KMS-11 (cell line): ENCODE measurements around the gene TCAP.

Experiments
- H2AFZ ChIP-seq: fragments of 200-600 bp; sonication (generic); 2 replicates; pipeline ENCODE4 v1.6.1; 2016; ENCODE audit warnings: antibody characterized with exemption, mixed run types, low read depth
- H3K27ac ChIP-seq: fragments of 200-600 bp; sonication (generic); 2 replicates; pipeline ENCODE4 v1.6.1; 2016; ENCODE audit warnings: mild to moderate bottlenecking, mixed run types
- H3K27me3 ChIP-seq: fragments of 200-600 bp; sonication (generic); 2 replicates; pipeline ENCODE4 v1.6.1; 2017; ENCODE audit warnings: mild to moderate bottlenecking, low read depth, mixed run types, moderate library complexity; ENCODE audit not compliant: insufficient read depth
- H3K36me3 ChIP-seq: fragments of 200-600 bp; sonication (generic); 2 replicates; pipeline ENCODE4 v1.6.1; 2017; ENCODE audit warnings: mild to moderate bottlenecking, mixed run types; ENCODE audit not compliant: insufficient read depth
- H3K4me1 ChIP-seq: fragments of 200-600 bp; sonication (generic); 2 replicates; pipeline ENCODE4 v1.6.1; 2016; ENCODE audit warnings: mild to moderate bottlenecking, low read depth, mixed run types; ENCODE audit not compliant: poor library complexity, severe bottlenecking
- H3K4me2 ChIP-seq: fragments of 200-600 bp; sonication (generic); 2 replicates; pipeline ENCODE4 v1.7.0; 2016; ENCODE audit warnings: mild to moderate bottlenecking, mixed run types
- H3K4me3 ChIP-seq: fragments of 200-600 bp; sonication (generic); IDR thresholded peaks from 2 replicates; pipeline ENCODE4 v1.6.1; 2017; ENCODE audit warnings: low read depth, low read length, mixed read lengths; ENCODE audit not compliant: insufficient read depth
- H3K79me2 ChIP-seq: fragments of 200-600 bp; sonication (generic); 2 replicates; pipeline ENCODE4 v1.6.1; 2016; ENCODE audit warnings: low read depth, mixed run types; ENCODE audit not compliant: insufficient read depth
- H3K9ac ChIP-seq: fragments of 200-600 bp; sonication (generic); 2 replicates; pipeline ENCODE4 v1.6.1; 2016; ENCODE audit warnings: mild to moderate bottlenecking, mixed run types
- H4K20me1 ChIP-seq: fragments of 200-600 bp; sonication (generic); 2 replicates; pipeline ENCODE4 v1.6.1; 2016; ENCODE audit warnings: mild to moderate bottlenecking, mixed run types; ENCODE audit not compliant: insufficient read depth
- CTCF ChIP-seq: fragments of 200-600 bp; sonication (generic); conservative IDR thresholded peaks from 2 replicates; pipeline ENCODE4 v1.6.1; 2017; ENCODE audit warnings: low read depth, mild to moderate bottlenecking, antibody characterized with exemption, low read length, moderate library complexity, mixed read lengths

Gene TCAP

GRCh38 chr17:39653662-39654331, 11.4 kb upstream of the TCAP start:
- H3K79me2 ChIP-seq = no peaks in the 10 kb centered on the region
- H3K9ac ChIP-seq = no peak overlapping the region
- peak; percentile 98 for TF ChIP-seq CTCF
- no peak overlapping the region for H2AFZ ChIP-seq
- H3K4me3 ChIP-seq = no peak overlapping the region
- H3K4me2 ChIP-seq = no peak overlapping the region
- H4K20me1 ChIP-seq = no peaks in the 10 kb centered on the region
- H3K27ac ChIP-seq = no peak overlapping the region
- H3K36me3 ChIP-seq = no peaks in the 10 kb centered on the region
- peaks cover 10% of the 10 kb centered on the region for H3K4me1 ChIP-seq
- H3K27me3 ChIP-seq = no peaks in the 10 kb centered on the region

GRCh38 chr17:39655105-39655504, 10.0 kb upstream of the TCAP start:
- Histone ChIP-seq H2AFZ (no peak overlapping the region), H3K27me3 (no peaks in the 10 kb centered on the region), H3K4me1 (peaks cover 10% of the 10 kb centered on the region), H4K20me1 (no peaks in the 10 kb centered on the region), H3K36me3 (no peaks in the 10 kb centered on the region), H3K79me2 (no peaks in the 10 kb centered on the region), H3K4me3 (no peak overlapping the region), H3K9ac (no peak overlapping the region), H3K4me2 (no peak overlapping the region), H3K27ac (no peak overlapping the region)
- TF ChIP-seq CTCF = no peak

GRCh38 chr17:39658346-39658745, 6.8 kb upstream of the TCAP start:
- Histone ChIP-seq H3K36me3 (no peaks in the 10 kb centered on the region), H3K9ac (no peak overlapping the region), H3K4me1 (peaks cover 10% of the 10 kb centered on the region), H3K79me2 (no peaks in the 10 kb centered on the region), H3K27me3 (no peaks in the 10 kb centered on the region), H4K20me1 (no peaks in the 10 kb centered on the region), H3K4me3 (no peak overlapping the region), H3K27ac (no peak overlapping the region), H2AFZ (no peak overlapping the region), H3K4me2 (no peak overlapping the region)
- TF ChIP-seq CTCF = no peak

GRCh38 chr17:39658760-39659159, 6.4 kb upstream of the TCAP start:
- no peak overlapping the region for H3K4me2 ChIP-seq

More at GRCh38 chr17:39658760-39659159, 6.4 kb upstream of the TCAP start:
- TF ChIP-seq CTCF = no peak
- Histone ChIP-seq H3K27me3 (no peaks in the 10 kb centered on the region), H3K9ac (no peak overlapping the region), H3K79me2 (no peaks in the 10 kb centered on the region), H3K4me3 (no peak overlapping the region), H3K36me3 (no peaks in the 10 kb centered on the region), H3K27ac (no peak overlapping the region), H2AFZ (no peak overlapping the region), H4K20me1 (no peaks in the 10 kb centered on the region), H3K4me1 (peaks cover 10% of the 10 kb centered on the region)
